ENCODE results near the gene PMP22. TPM values are rescaled to one million over a fixed set of nuclear protein-coding genes. Genes with fewer than 3 reads are reported as not detected.

The PMP22 gene
- total and polyA plus RNA-seq, 2 donors from 2014 or later: 37.0 to 73.6 TPM

GRCh38 chr17:15303268-15303667, 38.1 kb upstream of the PMP22 start:
- Histone ChIP-seq H3K27me3 (ENCODE audit: control insufficient read depth, insufficient read depth, low read length) (no peaks in the 10 kb centered on the region), H3K9ac (ENCODE audit: low read length in 3 of 3) (no peak overlapping the region), H3K27ac (ENCODE audit: low read depth in 2 of 2, low read length in 2 of 2) (no peak overlapping the region), H3K4me1 (ENCODE audit: control insufficient read depth in 2 of 3, insufficient read depth in 2 of 3, low read depth in 1 of 3, low read length in 3 of 3) (peaks cover 0 to 3% (median 0%) of the 10 kb centered on the region in 3 donors), H3K36me3 (ENCODE audit: control insufficient read depth in 2 of 3, insufficient read depth in 3 of 3, low read length in 3 of 3) (no peaks in the 10 kb centered on the region), H3K4me3 (ENCODE audit: low read length in 3 of 3) (no peak overlapping the region), H3K9me3 (ENCODE audit: control insufficient read depth in 2 of 3, insufficient read depth in 1 of 3, low read length in 3 of 3) (peaks cover 0 to 4% (median 0%) of the 10 kb centered on the region in 3 donors)
- FAIRE-seq (no peak), DNase-seq (no peak)
- intact Hi-C loops (cut with DNase I): no loop called here
- no peak for TF ChIP-seq CTCF (IDR thresholded peaks at IDR 0.05; ENCODE audit: borderline replicate concordance, extremely low read depth, insufficient read depth)

GRCh38 chr17:15301845-15302244, 36.7 kb upstream of the PMP22 start:
- TF ChIP-seq CTCF (IDR thresholded peaks at IDR 0.05; ENCODE audit: borderline replicate concordance, extremely low read depth, insufficient read depth): no peak
- no peak overlapping the region for H3K27ac ChIP-seq (ENCODE audit: low read depth in 2 of 2, low read length in 2 of 2)
- no peaks in the 10 kb centered on the region for H3K27me3 ChIP-seq (ENCODE audit: control insufficient read depth, insufficient read depth, low read length)
- H3K9me3 ChIP-seq (ENCODE audit: control insufficient read depth in 2 of 3, insufficient read depth in 1 of 3, low read length in 3 of 3): peaks cover 0 to 4% (median 0%) of the 10 kb centered on the region in 3 donors
- no peaks in the 10 kb centered on the region for H3K36me3 ChIP-seq (ENCODE audit: control insufficient read depth in 2 of 3, insufficient read depth in 3 of 3, low read length in 3 of 3)
- no peak overlapping the region for H3K4me3 ChIP-seq (ENCODE audit: low read length in 3 of 3)
- H3K9ac ChIP-seq (ENCODE audit: low read length in 3 of 3): no peak overlapping the region
- H3K4me1 ChIP-seq (ENCODE audit: control insufficient read depth in 2 of 3, insufficient read depth in 2 of 3, low read depth in 1 of 3, low read length in 3 of 3): peaks cover 0 to 1% (median 0%) of the 10 kb centered on the region in 3 donors
- FAIRE-seq: no peak
- DNase-seq: no peak
- intact Hi-C loops (cut with DNase I): no loop called here

- H3K9me3 ChIP-seq (ENCODE audit: control insufficient read depth in 2 of 3, insufficient read depth in 1 of 3, low read length in 3 of 3): peaks cover 0 to 4% (median 0%) of the 10 kb centered on the region in 3 donors
- intact Hi-C loops (cut with DNase I): no loop called here
- no peaks in the 10 kb centered on the region for H3K27me3 ChIP-seq (ENCODE audit: control insufficient read depth, insufficient read depth, low read length)
- no peak overlapping the region for H3K4me3 ChIP-seq (ENCODE audit: low read length in 3 of 3)
- FAIRE-seq (no peak), DNase-seq (no peak)
- H3K27ac ChIP-seq (ENCODE audit: low read depth in 2 of 2, low read length in 2 of 2): no peak overlapping the region
- no peaks in the 10 kb centered on the region for H3K4me1 ChIP-seq (ENCODE audit: control insufficient read depth in 2 of 3, insufficient read depth in 2 of 3, low read depth in 1 of 3, low read length in 3 of 3)
- no peaks in the 10 kb centered on the region for H3K36me3 ChIP-seq (ENCODE audit: control insufficient read depth in 2 of 3, insufficient read depth in 3 of 3, low read length in 3 of 3)
- no peak overlapping the region for H3K9ac ChIP-seq (ENCODE audit: low read length in 3 of 3)
- TF ChIP-seq CTCF (IDR thresholded peaks at IDR 0.05; ENCODE audit: borderline replicate concordance, extremely low read depth, insufficient read depth): no peak
Measured at GRCh38 chr17:15298176-15298575, 33.0 kb upstream of the PMP22 start.

- FAIRE-seq: no peak
- TF ChIP-seq CTCF (IDR thresholded peaks at IDR 0.05; ENCODE audit: borderline replicate concordance, extremely low read depth, insufficient read depth): no peak
- H3K4me3 ChIP-seq (ENCODE audit: low read length in 3 of 3): no peak overlapping the region
Measured at GRCh38 chr17:15293558-15293957, 28.4 kb upstream of the PMP22 start.

More at GRCh38 chr17:15293558-15293957, 28.4 kb upstream of the PMP22 start:
- H3K27me3 ChIP-seq (ENCODE audit: control insufficient read depth, insufficient read depth, low read length): no peaks in the 10 kb centered on the region
- no peak overlapping the region for H3K9ac ChIP-seq (ENCODE audit: low read length in 3 of 3)
- no peak overlapping the region for H3K27ac ChIP-seq (ENCODE audit: low read depth in 2 of 2, low read length in 2 of 2)
- no peak for DNase-seq
- no peaks in the 10 kb centered on the region for H3K36me3 ChIP-seq (ENCODE audit: control insufficient read depth in 2 of 3, insufficient read depth in 3 of 3, low read length in 3 of 3)
- intact Hi-C loops (cut with DNase I): no loop called here
- no peaks in the 10 kb centered on the region for H3K9me3 ChIP-seq (ENCODE audit: control insufficient read depth in 2 of 3, insufficient read depth in 1 of 3, low read length in 3 of 3)
- no peaks in the 10 kb centered on the region for H3K4me1 ChIP-seq (ENCODE audit: control insufficient read depth in 2 of 3, insufficient read depth in 2 of 3, low read depth in 1 of 3, low read length in 3 of 3)
